ENCODE data around the gene SKI.

GRCh38 chr1:2356401-2356800, 128.3 kb downstream of the SKI start:
- no peak for TF ChIP-seq CTCF (IDR thresholded peaks at IDR 0.05)
- TF ChIP-seq POLR2AphosphoS5 (IDR thresholded peaks at IDR 0.05), result no peak

All from prostate gland (tissue), 2 donors.